Activated T-cell treated with anti-CD3 and anti-CD28 coated beads for 1 hour (primary cell): Measurements from ENCODE around the gene CLEC18A.
"Not testable (repeated sequence)": the region's sequence is repeated elsewhere in the genome, so short reads cannot be mapped to it uniquely, and the experiment has no call there.

Experiments used
- DNase-seq: peaks from one replicate; pipeline ENCODE4 v3.0.0-alpha.2; 2020; ENCODE audit warnings: low read depth

Gene CLEC18A

GRCh38 chr16:69952116-69952515, 982 bp downstream of the CLEC18A start:
- DNase-seq = not testable (repeated sequence)

- DNase-seq = not testable (repeated sequence)
These were observed 1.6 kb downstream of the CLEC18A start for GRCh38 chr16:69952572-69953355.

GRCh38 chr16:69954241-69954640, 3.1 kb downstream of the CLEC18A start:
- DNase-seq = not testable (repeated sequence)

- DNase-seq = not testable (repeated sequence)
These were observed 12.2 kb downstream of the CLEC18A start for GRCh38 chr16:69963312-69963711.

GRCh38 chr16:69964960-69965660, 14.0 kb downstream of the CLEC18A start:
- DNase-seq = not testable (repeated sequence)

GRCh38 chr16:69965661-69966054, 14.5 kb downstream of the CLEC18A start:
- not testable (repeated sequence) for DNase-seq

GRCh38 chr16:69967688-69968087, 16.6 kb downstream of the CLEC18A start:
- not testable (repeated sequence) for DNase-seq

- not testable (repeated sequence) for DNase-seq
These were observed 17.0 kb downstream of the CLEC18A start for GRCh38 chr16:69968125-69968524.

- not testable (repeated sequence) for DNase-seq
These were observed 18.5 kb downstream of the CLEC18A start for GRCh38 chr16:69969657-69970056.

- DNase-seq = not testable (repeated sequence)
These were observed 21.0 kb downstream of the CLEC18A start for GRCh38 chr16:69972120-69972519.

GRCh38 chr16:69972935-69973334, 21.8 kb downstream of the CLEC18A start:
- not testable (repeated sequence) for DNase-seq

- DNase-seq = not testable (repeated sequence)
These were observed 34.1 kb downstream of the CLEC18A start for GRCh38 chr16:69985196-69985595.

GRCh38 chr16:69997956-69998355, 46.8 kb downstream of the CLEC18A start:
- not testable (repeated sequence) for DNase-seq

- DNase-seq = not testable (repeated sequence)
These were observed 48.7 kb downstream of the CLEC18A start for GRCh38 chr16:69999801-70000200.

- not testable (repeated sequence) for DNase-seq
These were observed 52.4 kb downstream of the CLEC18A start for GRCh38 chr16:70003511-70003910.

GRCh38 chr16:70008604-70009003, 57.5 kb downstream of the CLEC18A start:
- DNase-seq = not testable (repeated sequence)

- DNase-seq = not testable (repeated sequence)
These were observed 59.5 kb downstream of the CLEC18A start for GRCh38 chr16:70010615-70011014.

- DNase-seq = not testable (repeated sequence)
These were observed 60.0 kb downstream of the CLEC18A start for GRCh38 chr16:70011120-70011519.

GRCh38 chr16:70012354-70012753, 61.2 kb downstream of the CLEC18A start:
- DNase-seq = not testable (repeated sequence)

GRCh38 chr16:70012951-70013350, 61.8 kb downstream of the CLEC18A start:
- DNase-seq = not testable (repeated sequence)
